Fibroblast of pulmonary artery (primary cell): ENCODE data around the gene MYO10.

Source experiments
- DNase-seq: peaks from one replicate; pipeline ENCODE4 v3.0.0-alpha.2; 2010; ENCODE audit warnings: low read depth
- H3K4me3 ChIP-seq: replicated peaks from 2 replicates; pipeline ENCODE4 v1.5.1; 2011; ENCODE audit warnings: low read depth, mild to moderate bottlenecking, control low read depth, low read length, moderate library complexity
- CTCF ChIP-seq: IDR thresholded peaks from 2 replicates; pipeline ENCODE4 v1.5.1; 2011; ENCODE audit warnings: mild to moderate bottlenecking, control low read depth, low read length, inconsistent platforms; ENCODE audit errors: missing control alignments

Gene MYO10

GRCh38 chr5:16736158-16736995 is 199.7 kb downstream of the MYO10 start:
- TF ChIP-seq CTCF, result no peak
- peak; percentile 87 for DNase-seq
- H3K4me3 ChIP-seq, result no peak overlapping the region

GRCh38 chr5:16735101-16736060 is 200.7 kb downstream of the MYO10 start:
- peak; percentile 18 for DNase-seq
- no peak overlapping the region for H3K4me3 ChIP-seq
- TF ChIP-seq CTCF, result no peak

- no peak for TF ChIP-seq CTCF
- H3K4me3 ChIP-seq, result no peak overlapping the region
- DNase-seq, result no peak
These were observed 202.6 kb downstream of the MYO10 start for GRCh38 chr5:16733331-16734006.

- DNase-seq, result no peak
- no peak for TF ChIP-seq CTCF
These were observed 203.7 kb downstream of the MYO10 start for GRCh38 chr5:16732356-16732755.

GRCh38 chr5:16727755-16728325 is 208.2 kb downstream of the MYO10 start:
- H3K4me3 ChIP-seq, result no peak overlapping the region
- TF ChIP-seq CTCF, result no peak
- DNase-seq, result no peak

More at GRCh38 chr5:16732356-16732755, 203.7 kb downstream of the MYO10 start:
- no peak overlapping the region for H3K4me3 ChIP-seq

GRCh38 chr5:16726538-16726946 is 209.5 kb downstream of the MYO10 start:
- peak; percentile 68 for DNase-seq
- no peak overlapping the region for H3K4me3 ChIP-seq
- TF ChIP-seq CTCF, result no peak
